A549 (cell line): ENCODE results near the gene C1orf21. TPM values are rescaled to one million over a fixed set of nuclear protein-coding genes. Genes with fewer than 3 reads are reported as not detected.

Experiments used
- ATAC-seq, 2 experiments: fragments of 200-7000 bp in 1 of 2; fragments of >200 bp in 1 of 2; cut with Nextera tagmentation in 1 of 2; cut with Tn5 transposase in 1 of 2; 3 replicates each; pipeline versions ENCODE4 v1.8.0 to v1.9.1; 2018 to 2020; ENCODE audit warnings: mild to moderate bottlenecking in 1 of 2, moderate library complexity in 1 of 2
- CTCF ChIA-PET: fragments of 300-600 bp; sonication (Branson Sonifier 250); formaldehyde crosslinking; extraction: SDS; loops from one replicate; lab custom pipeline; 2021; ENCODE audit warnings: antibody characterized with exemption, inconsistent platforms; lab: Yijun Ruan, JAX
- POLR2A ChIA-PET: fragments of 350-600 bp; formaldehyde crosslinking; extraction: SDS; loops from one replicate; lab custom pipeline; 2021; ENCODE audit warnings: antibody characterized with exemption, inconsistent platforms; lab: Yijun Ruan, JAX
- DNase-seq, 2 experiments: peaks; one replicate each; pipeline versions ENCODE4 v3.0.0 to v3.0.0-alpha.2; 2011 to 2016; ENCODE audit warnings: low read depth in 1 of 2, low spot score in 1 of 2
- FAIRE-seq: peaks from 2 replicates; lab custom pipeline; 2011; peaks lifted over from hg19 to GRCh38; lab: Jason Lieb, UNC
- H3K27ac ChIP-seq, 2 experiments: fragments of >200 bp; sonication (Bioruptor Twin); formaldehyde crosslinking; 3 replicates each; pipeline ENCODE4 v1.5.1; 2016 to 2017
- H3K4me1 ChIP-seq: fragments of >200 bp; sonication (Bioruptor Twin); formaldehyde crosslinking; 3 replicates; pipeline ENCODE4 v1.6.1; 2016
- H3K4me2 ChIP-seq: fragments of >200 bp; sonication (Bioruptor Twin); formaldehyde crosslinking; 3 replicates; pipeline ENCODE4 v1.6.1; 2016
- H3K4me3 ChIP-seq: fragments of >200 bp; sonication (Bioruptor Twin); formaldehyde crosslinking; 3 replicates; pipeline ENCODE4 v1.5.1; 2016
- H3K9me3 ChIP-seq: fragments of >200 bp; sonication (Bioruptor Twin); formaldehyde crosslinking; 3 replicates; pipeline ENCODE4 v1.6.1; 2016
- BCL3 ChIP-seq: fragments of >200 bp; sonication (Bioruptor Twin); formaldehyde crosslinking; IDR thresholded peaks from 3 replicates; pipeline ENCODE4 v1.6.1; 2016
- EHMT2 ChIP-seq: fragments of 200-600 bp; sonication (generic); IDR thresholded peaks from 2 replicates; pipeline ENCODE4 v1.6.1; 2016; ENCODE audit warnings: antibody characterized with exemption, low read depth, mild to moderate bottlenecking, moderate library complexity
- FOSL2 ChIP-seq, 2 experiments: fragments of 450-650 bp in 1 of 2; fragments of >200 bp in 1 of 2; sonication (Bioruptor Twin) in 1 of 2; formaldehyde crosslinking; IDR thresholded peaks; 2 replicates each; pipeline versions ENCODE4 v1.5.0 to v1.6.1; 2016 to 2020; ENCODE audit warnings: mild to moderate bottlenecking in 1 of 2, moderate library complexity in 1 of 2
- FOXS1 ChIP-seq: fragments of 250-450 bp; sonication (Bioruptor Pico); IDR thresholded peaks from 2 replicates; pipeline ENCODE4 v1.5.0; 2020; ENCODE audit warnings: mild to moderate bottlenecking, moderate library complexity
- GATA3 ChIP-seq: IDR thresholded peaks from 2 replicates; pipeline ENCODE4 v1.6.1; 2012; ENCODE audit warnings: borderline replicate concordance
- HDAC2 ChIP-seq: fragments of 200-600 bp; sonication (generic); IDR thresholded peaks from 2 replicates; pipeline ENCODE4 v1.6.1; 2016
- HOXB13 ChIP-seq: fragments of 250-450 bp; sonication (Bioruptor Pico); IDR thresholded peaks from 2 replicates; pipeline ENCODE4 v1.5.0; 2020; ENCODE audit warnings: low read depth, mild to moderate bottlenecking, moderate library complexity
- HOXB5 ChIP-seq: fragments of 250-450 bp; sonication (Bioruptor Pico); IDR thresholded peaks from 2 replicates; pipeline ENCODE4 v1.5.0; 2020; ENCODE audit warnings: mild to moderate bottlenecking, moderate library complexity
- JUN ChIP-seq, 2 experiments: fragments of >200 bp; sonication (Bioruptor Twin); formaldehyde crosslinking; IDR thresholded peaks; 2 replicates in 1 of 2; 3 replicates in 1 of 2; pipeline ENCODE4 v1.6.1; 2016 to 2017
- JUNB ChIP-seq: fragments of >200 bp; sonication (Bioruptor Twin); formaldehyde crosslinking; IDR thresholded peaks from 2 replicates; pipeline ENCODE4 v1.6.1; 2016
- KDM1A ChIP-seq: fragments of 200-600 bp; sonication (generic); IDR thresholded peaks from 2 replicates; pipeline ENCODE4 v1.6.1; 2016; ENCODE audit warnings: low read depth, mild to moderate bottlenecking
- MAX ChIP-seq: IDR thresholded peaks from 2 replicates; pipeline ENCODE4 v1.6.1; 2012
- NFE2L2 ChIP-seq: fragments of 150-350 bp; conservative IDR thresholded peaks from 2 replicates; pipeline ENCODE4 v1.6.1; 2014; ENCODE audit warnings: low read length
- NPAS2 ChIP-seq: fragments of 250-450 bp; sonication (Bioruptor Pico); IDR thresholded peaks from 2 replicates; pipeline ENCODE4 v1.8.0; 2022; ENCODE audit warnings: mild to moderate bottlenecking, moderate library complexity, borderline replicate concordance
- NR3C1 ChIP-seq: fragments of >200 bp; sonication (Bioruptor Twin); formaldehyde crosslinking; IDR thresholded peaks from 3 replicates; pipeline ENCODE4 v1.6.1; 2017
- PHF8 ChIP-seq: fragments of 200-600 bp; sonication (generic); IDR thresholded peaks from 2 replicates; pipeline ENCODE4 v1.6.1; 2016; ENCODE audit warnings: low read depth, mild to moderate bottlenecking, antibody characterized with exemption, moderate library complexity, borderline replicate concordance
- POLR2AphosphoS2 ChIP-seq: conservative IDR thresholded peaks from 2 replicates; pipeline ENCODE4 v1.6.1; 2012; ENCODE audit warnings: low read length, improper control_type of control experiment, inconsistent platforms
- RARB ChIP-seq: fragments of 250-450 bp; sonication (Bioruptor Pico); IDR thresholded peaks from 2 replicates; pipeline ENCODE4 v1.8.0; 2021; ENCODE audit warnings: mild to moderate bottlenecking, moderate library complexity
- SMC3 ChIP-seq: fragments of >200 bp; sonication (Bioruptor Twin); formaldehyde crosslinking; IDR thresholded peaks from 3 replicates; pipeline ENCODE4 v1.6.1; 2018; ENCODE audit warnings: inconsistent platforms
- TFCP2L1 ChIP-seq: fragments of 250-450 bp; sonication (Bioruptor Pico); IDR thresholded peaks from 2 replicates; pipeline ENCODE4 v1.5.0; 2021; ENCODE audit warnings: mild to moderate bottlenecking
- TP53 ChIP-seq: fragments of 250-450 bp; sonication (Bioruptor Pico); IDR thresholded peaks from 2 replicates; pipeline ENCODE4 v1.5.0; 2021; ENCODE audit warnings: mild to moderate bottlenecking, moderate library complexity
- USF2 ChIP-seq: fragments of 450-650 bp; IDR thresholded peaks from 2 replicates; pipeline ENCODE4 v1.6.1; 2014; ENCODE audit warnings: antibody characterized with exemption
- ZC3H11A ChIP-seq: fragments of 450-650 bp; IDR thresholded peaks from 2 replicates; pipeline ENCODE4 v1.6.1; 2014; ENCODE audit warnings: antibody characterized with exemption, mild to moderate bottlenecking
- ZFP36 ChIP-seq: fragments of 450-650 bp; IDR thresholded peaks from 2 replicates; pipeline ENCODE4 v1.6.1; 2014; ENCODE audit warnings: borderline replicate concordance; ENCODE audit not compliant: partially characterized antibody
- WGBS: methylation state at CpG from one replicate; pipeline ENCODE4 v1.1.6; 2017; ENCODE audit errors: missing lambda C conversion rate; 5-methylcytosine and 5-hydroxymethylcytosine counted together
- polyA plus RNA-seq, 4 experiments: library from polyadenylated mRNA; depleted of rRNA in 3 of 4; stranded (reverse); fragments of >200 nt; fragmentation: RNase III in 1 of 4; extraction: RNeasy Plus Mini Kit Qiagen cat#74134 plus additional on column Dnase treatment in 1 of 4; gene quantifications; 2 replicates in 3 of 4; 3 replicates in 1 of 4; pipeline ENCODE4 v1.2.3, GENCODE V29; 2011 to 2017
- TF ChIP-seq, protein P1 (sequence below): fragments of 150-350 bp; IDR thresholded peaks from 2 replicates; pipeline ENCODE4 v1.6.1; 2014; ENCODE audit warnings: low read depth, mild to moderate bottlenecking, low read length

C1orf21 gene
- polyA plus RNA-seq, 2 of the 4 experiments (the other 2 are of a cell fraction) = 11.4 to 11.6 TPM

- no peaks in the 10 kb centered on the region for H3K4me1 ChIP-seq
- ATAC-seq (no peak), FAIRE-seq (no peak), DNase-seq (no peak)
- 46% methylated on average over 2 of the region's 2 CpGs for WGBS
- no peak overlapping the region for H3K4me3 ChIP-seq
- H3K9me3 ChIP-seq = peaks cover 8% of the 10 kb centered on the region; the same call in 2 of the 3 replicates
- TF ChIP-seq PHF8 (no peak), TFCP2L1 (CRISPR knock-in tag) (no peak), TP53 (no peak), HOXB13 (no peak), BCL3 (no peak), POLR2AphosphoS2 (no peak), MAX (no peak), USF2 (no peak), ZFP36 (no peak), SMC3 (no peak), ZC3H11A (no peak), KDM1A (no peak), HDAC2 (no peak), JUN (IDR thresholded peaks at IDR 0.05) (no peak), RARB (CRISPR knock-in tag) (no peak)
- no peak overlapping the region for H3K27ac ChIP-seq
- ChIA-PET POLR2A (no interaction called here), CTCF (no interaction called here)
- no peak overlapping the region for H3K4me2 ChIP-seq
Observed at GRCh38 chr1:184532199-184532598, 145.4 kb downstream of the C1orf21 start.

DNA sequence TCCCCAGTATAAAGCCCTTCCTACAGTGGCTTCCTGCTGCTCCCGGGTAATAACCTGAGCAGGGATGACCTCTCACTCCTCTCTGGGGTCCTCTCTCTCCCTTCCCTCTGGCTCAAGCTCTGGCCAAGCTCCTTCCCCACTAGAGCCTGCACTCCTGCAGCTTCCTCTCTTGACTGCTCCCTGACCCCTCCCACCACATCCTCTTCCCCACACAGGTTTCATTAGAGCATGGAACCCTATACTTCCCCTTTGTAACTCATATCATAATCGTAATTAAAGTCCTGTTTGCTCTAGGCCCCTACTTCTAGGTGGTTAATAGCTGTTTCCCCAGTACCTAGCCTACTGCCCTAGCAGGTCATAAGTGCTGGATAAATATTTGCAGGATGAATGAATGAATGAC lies 146.2 kb downstream of the C1orf21 start:
- H3K4me1 ChIP-seq = no peaks in the 10 kb centered on the region
- H3K4me2 ChIP-seq = no peak overlapping the region
- WGBS = 38% methylated on average over 2 of the region's 2 CpGs
- H3K9me3 ChIP-seq = peaks cover 17% of the 10 kb centered on the region; the same call in 2 of the 3 replicates
- ATAC-seq = no peak
- DNase-seq = no peak
- H3K27ac ChIP-seq = no peak overlapping the region
- POLR2A ChIA-PET = no interaction called here
- FAIRE-seq = no peak
- TF ChIP-seq, protein P1, sequence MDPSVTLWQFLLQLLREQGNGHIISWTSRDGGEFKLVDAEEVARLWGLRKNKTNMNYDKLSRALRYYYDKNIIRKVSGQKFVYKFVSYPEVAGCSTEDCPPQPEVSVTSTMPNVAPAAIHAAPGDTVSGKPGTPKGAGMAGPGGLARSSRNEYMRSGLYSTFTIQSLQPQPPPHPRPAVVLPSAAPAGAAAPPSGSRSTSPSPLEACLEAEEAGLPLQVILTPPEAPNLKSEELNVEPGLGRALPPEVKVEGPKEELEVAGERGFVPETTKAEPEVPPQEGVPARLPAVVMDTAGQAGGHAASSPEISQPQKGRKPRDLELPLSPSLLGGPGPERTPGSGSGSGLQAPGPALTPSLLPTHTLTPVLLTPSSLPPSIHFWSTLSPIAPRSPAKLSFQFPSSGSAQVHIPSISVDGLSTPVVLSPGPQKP = no peak
- no peak for TF ChIP-seq FOSL2 (IDR thresholded peaks at IDR 0.05)
- TF ChIP-seq FOSL2 (CRISPR knock-in tag; IDR thresholded peaks at IDR 0.05) = no peak
- TF ChIP-seq NPAS2 (CRISPR knock-in tag) = no peak
- no peak for TF ChIP-seq GATA3
- TF ChIP-seq, all 56 proteins: peak for 0
- H3K4me3 ChIP-seq = no peak overlapping the region
- CTCF ChIA-PET = interaction anchor here (1.4 kb wide), 1 partner anchor 131 kb away, joined by 4 read pairs; no protein-coding TSS in a partner anchor

DNA sequence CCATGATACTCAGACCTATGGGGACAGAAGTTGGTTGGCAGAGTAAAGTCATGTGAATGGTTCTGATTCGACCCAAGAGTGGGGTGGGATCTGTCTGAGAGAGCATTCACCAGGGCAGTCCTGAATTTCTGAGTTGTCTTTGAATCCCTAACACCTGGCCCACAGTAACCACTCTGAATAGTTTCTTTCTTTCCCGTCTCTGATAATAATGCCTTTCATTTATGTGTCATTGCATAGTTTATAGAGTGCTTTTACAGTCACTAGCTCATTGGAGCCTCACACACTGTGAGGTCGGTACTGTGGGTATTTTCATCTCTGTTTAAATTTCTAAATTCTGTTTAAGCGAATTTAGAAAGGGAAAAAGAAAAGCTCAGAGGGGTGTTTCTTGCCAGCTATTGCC lies 147.1 kb downstream of the C1orf21 start:
- Histone ChIP-seq H3K4me1 (no peaks in the 10 kb centered on the region), H3K4me2 (no peak overlapping the region), H3K9me3 (peaks cover 20% of the 10 kb centered on the region; the same call in 2 of the 3 replicates), H3K27ac (no peak overlapping the region), H3K4me3 (no peak overlapping the region)
- ChIA-PET POLR2A (no interaction called here), CTCF (interaction anchor here (1.4 kb wide), 1 partner anchor 130 kb away, joined by 4 read pairs; no protein-coding TSS in a partner anchor)
- no peak for TF ChIP-seq NR3C1
- no peak for TF ChIP-seq FOSL2 (IDR thresholded peaks at IDR 0.05)
- no peak for TF ChIP-seq FOSL2 (CRISPR knock-in tag; IDR thresholded peaks at IDR 0.05)
- TF ChIP-seq EHMT2 = no peak
- TF ChIP-seq JUNB = no peak
- TF ChIP-seq FOXS1 (CRISPR knock-in tag) = no peak
- no peak for TF ChIP-seq HOXB5
- no peak for TF ChIP-seq NPAS2 (CRISPR knock-in tag)
- no peak for TF ChIP-seq SMC3
- TF ChIP-seq NFE2L2 = no peak
- no peak for TF ChIP-seq TP53
- ATAC-seq = no peak
- FAIRE-seq = no peak
- WGBS = 36% methylated on average over 4 of the region's 4 CpGs
- DNase-seq = no peak
